NOMO-1 treated with DMSO at 0.1 percent for 48 hours (cell line): ENCODE data around the gene BOD1L1.

ENCODE experiments used
- DNase-seq: peaks from one replicate; lab custom pipeline; 2025; ENCODE audit not compliant: unreplicated experiment; lab: John Stamatoyannopoulos, UW

The BOD1L1 gene

GRCh38 chr4:13626492-13627177 is 890 bp downstream of the BOD1L1 start:
- no peak for DNase-seq

- DNase-seq, result no peak
These were observed 9.2 kb downstream of the BOD1L1 start for GRCh38 chr4:13618212-13618806.

- DNase-seq, result no peak
These were observed 9.7 kb downstream of the BOD1L1 start for GRCh38 chr4:13617801-13618200.

GRCh38 chr4:13616597-13616996 is 10.9 kb downstream of the BOD1L1 start:
- no peak for DNase-seq

GRCh38 chr4:13615161-13615560 is 12.4 kb downstream of the BOD1L1 start:
- peak; percentile 85 for DNase-seq

GRCh38 chr4:13612569-13612968 is 15.0 kb downstream of the BOD1L1 start:
- no peak for DNase-seq

GRCh38 chr4:13611283-13611842 is 16.2 kb downstream of the BOD1L1 start:
- no peak for DNase-seq

GRCh38 chr4:13605330-13605729 is 22.2 kb downstream of the BOD1L1 start:
- DNase-seq, result no peak

GRCh38 chr4:13601848-13602247 is 25.7 kb downstream of the BOD1L1 start:
- no peak for DNase-seq

- peak; percentile 91 for DNase-seq
These were observed 26.5 kb downstream of the BOD1L1 start for GRCh38 chr4:13601048-13601447.

GRCh38 chr4:13599159-13599558 is 28.4 kb downstream of the BOD1L1 start:
- no peak for DNase-seq

- no peak for DNase-seq
These were observed 29.9 kb downstream of the BOD1L1 start for GRCh38 chr4:13597604-13598003.

- no peak for DNase-seq
These were observed 30.4 kb downstream of the BOD1L1 start for GRCh38 chr4:13597141-13597540.

GRCh38 chr4:13592220-13592619 is 35.3 kb downstream of the BOD1L1 start:
- DNase-seq, result no peak

GRCh38 chr4:13590766-13591165 is 36.8 kb downstream of the BOD1L1 start:
- no peak for DNase-seq

GRCh38 chr4:13588954-13589353 is 38.6 kb downstream of the BOD1L1 start:
- DNase-seq, result no peak

- DNase-seq, result no peak
These were observed 43.0 kb downstream of the BOD1L1 start for GRCh38 chr4:13584481-13584880.

GRCh38 chr4:13580036-13580435 is 47.5 kb downstream of the BOD1L1 start:
- DNase-seq, result peak; percentile 84

GRCh38 chr4:13577660-13578059 is 49.9 kb downstream of the BOD1L1 start:
- DNase-seq, result no peak

GRCh38 chr4:13570916-13571315 is 56.6 kb downstream of the BOD1L1 start:
- DNase-seq, result no peak

GRCh38 chr4:13567125-13567524 is 60.4 kb downstream of the BOD1L1 start:
- DNase-seq, result no peak

GRCh38 chr4:13562876-13563275 is 64.6 kb downstream of the BOD1L1 start:
- no peak for DNase-seq

GRCh38 chr4:13561673-13562072 is 65.9 kb downstream of the BOD1L1 start:
- DNase-seq, result no peak
